SK-N-SH treated with all-trans-retinoic acid at 6 μM for 48 hours (cell line): Measurements from ENCODE around the gene POLG2.

Source experiments
- CREB5 ChIP-seq: fragments of 250-450 bp; sonication (Bioruptor Pico); IDR thresholded peaks from 2 replicates; pipeline ENCODE4 v1.5.1; 2020; ENCODE audit warnings: low read depth, mild to moderate bottlenecking, moderate library complexity
- GLIS3 ChIP-seq: fragments of 250-450 bp; sonication (Bioruptor Pico); IDR thresholded peaks from 2 replicates; pipeline ENCODE4 v1.5.0; 2020; ENCODE audit warnings: mild to moderate bottlenecking, moderate library complexity
- RARB ChIP-seq: fragments of 250-450 bp; sonication (Bioruptor Pico); IDR thresholded peaks from 2 replicates; pipeline ENCODE4 v1.8.0; 2021; ENCODE audit warnings: mild to moderate bottlenecking, moderate library complexity
- ZFP3 ChIP-seq: fragments of 250-450 bp; sonication (Bioruptor Pico); IDR thresholded peaks from 2 replicates; pipeline ENCODE4 v1.5.0; 2020; ENCODE audit warnings: mild to moderate bottlenecking, moderate library complexity
- ZNF8 ChIP-seq: fragments of 450-650 bp; formaldehyde crosslinking; IDR thresholded peaks from 2 replicates; pipeline ENCODE4 v1.5.0; 2020; ENCODE audit warnings: mild to moderate bottlenecking, moderate library complexity

GRCh38 chr17:64455993-64456885, 40.6 kb downstream of the POLG2 start:
- TF ChIP-seq CREB5 (CRISPR knock-in tag) (no peak), ZFP3 (no peak), GLIS3 (CRISPR knock-in tag) (no peak), ZNF8 (CRISPR knock-in tag) (no peak), RARB (CRISPR knock-in tag) (no peak)
